K562 (cell line): ENCODE measurements around the gene SLC35G6. TPM values are rescaled to one million over a fixed set of nuclear protein-coding genes. Genes with fewer than 3 reads are reported as not detected.

Source experiments
- IRF2 ChIP-seq: sonication (generic); formaldehyde crosslinking; IDR thresholded peaks from 2 replicates; pipeline ENCODE4 v1.8.1; 2022; ENCODE audit warnings: mild to moderate bottlenecking, missing genetic modification reagents
- NFYB ChIP-seq: IDR thresholded peaks from 2 replicates; pipeline ENCODE4 v1.6.1; 2011; ENCODE audit warnings: mild to moderate bottlenecking, moderate library complexity; ENCODE audit not compliant: insufficient read length; ENCODE audit errors: extremely low read depth
- POU5F1 ChIP-seq: fragments of 150-350 bp; IDR thresholded peaks from 2 replicates; pipeline ENCODE4 v1.6.1; 2014; ENCODE audit warnings: borderline replicate concordance, low read length, low read depth, mild to moderate bottlenecking; ENCODE audit not compliant: partially characterized antibody
- RERE ChIP-seq: sonication (generic); formaldehyde crosslinking; IDR thresholded peaks from 2 replicates; pipeline ENCODE4 v1.8.0; 2023; ENCODE audit warnings: missing genetic modification reagents, mild to moderate bottlenecking, borderline replicate concordance
- ZNF511 ChIP-seq: sonication (generic); formaldehyde crosslinking; IDR thresholded peaks from 2 replicates; pipeline ENCODE4 v1.8.0; 2022; ENCODE audit warnings: mild to moderate bottlenecking, missing genetic modification reagents
- polyA plus RNA-seq, 8 experiments: library from polyadenylated mRNA; depleted of rRNA in 4 of 8; stranded (reverse) in 5 of 8; unstranded in 3 of 8; fragments of >200 nt; fragmentation: Nextera tagmentation in 2 of 8; fragmentation: Illumina TruSeq in 1 of 8; extraction: Ambion mirVana in 2 of 8; extraction: Trizol in 1 of 8; gene quantifications; 2 replicates each; pipeline versions ENCODE4 v1.2.1 to v1.2.3, GENCODE V29; 2011 to 2014; ENCODE audit warnings: inconsistent platforms in 1 of 8, missing spikeins in 1 of 8
- total RNA-seq, 7 experiments: library from RNA; depleted of rRNA in 6 of 7; stranded (reverse); fragments of >200 nt in 6 of 7; fragmentation: Illumina TruSeq in 2 of 7; extraction: Trizol in 2 of 7; gene quantifications; 2 replicates each; pipeline versions ENCODE4 v1.2.1 to v1.2.3, GENCODE V29; 2011 to 2021; ENCODE audit warnings: low replicate concordance in 1 of 7

SLC35G6 gene
- total and polyA plus RNA-seq, 9 of the 15 experiments (the other 6 are each of a cell fraction or from before 2014, with no cell fraction given) = not detected

DNA sequence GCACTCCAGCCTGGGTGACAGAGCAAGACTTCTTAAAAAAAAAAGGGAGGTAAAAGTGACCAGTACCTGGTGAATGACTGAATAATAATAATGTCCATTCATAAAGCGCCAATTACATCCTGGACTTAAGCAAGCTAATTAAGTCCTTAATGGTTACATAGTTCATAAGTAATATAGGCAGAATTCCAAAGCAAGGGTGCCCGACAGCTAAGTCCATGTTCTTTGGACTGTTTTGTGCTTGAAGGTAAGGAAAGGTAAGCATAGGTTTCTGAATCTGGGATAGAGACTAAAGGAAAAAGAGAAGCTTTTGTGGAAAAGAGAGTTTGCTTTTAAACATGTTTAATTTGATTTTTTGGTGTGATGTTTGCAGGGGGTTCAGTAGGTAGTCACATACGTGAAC, 12.7 kb downstream of the SLC35G6 start (continued):
- no peak for TF ChIP-seq RERE
- TF ChIP-seq ZNF511 (CRISPR knock-in tag) = no peak
- no peak for TF ChIP-seq POU5F1
- TF ChIP-seq IRF2 (CRISPR knock-in tag) = no peak
- TF ChIP-seq NFYB = no peak
